CD4-positive, alpha-beta T cell treated with Interleukin-21 for 1 hour (primary cell): ENCODE data around the gene ZNF620.
A peak's percentile ranks its signal among the peaks of the same experiment; 100 is the strongest.
"Not testable (repeated sequence)": the region's sequence is repeated elsewhere in the genome, so short reads cannot be mapped to it uniquely, and the experiment has no call there.

Source experiments
- DNase-seq: peaks from one replicate; pipeline ENCODE4 v3.0.0-alpha.2; 2020

ZNF620 gene

DNA sequence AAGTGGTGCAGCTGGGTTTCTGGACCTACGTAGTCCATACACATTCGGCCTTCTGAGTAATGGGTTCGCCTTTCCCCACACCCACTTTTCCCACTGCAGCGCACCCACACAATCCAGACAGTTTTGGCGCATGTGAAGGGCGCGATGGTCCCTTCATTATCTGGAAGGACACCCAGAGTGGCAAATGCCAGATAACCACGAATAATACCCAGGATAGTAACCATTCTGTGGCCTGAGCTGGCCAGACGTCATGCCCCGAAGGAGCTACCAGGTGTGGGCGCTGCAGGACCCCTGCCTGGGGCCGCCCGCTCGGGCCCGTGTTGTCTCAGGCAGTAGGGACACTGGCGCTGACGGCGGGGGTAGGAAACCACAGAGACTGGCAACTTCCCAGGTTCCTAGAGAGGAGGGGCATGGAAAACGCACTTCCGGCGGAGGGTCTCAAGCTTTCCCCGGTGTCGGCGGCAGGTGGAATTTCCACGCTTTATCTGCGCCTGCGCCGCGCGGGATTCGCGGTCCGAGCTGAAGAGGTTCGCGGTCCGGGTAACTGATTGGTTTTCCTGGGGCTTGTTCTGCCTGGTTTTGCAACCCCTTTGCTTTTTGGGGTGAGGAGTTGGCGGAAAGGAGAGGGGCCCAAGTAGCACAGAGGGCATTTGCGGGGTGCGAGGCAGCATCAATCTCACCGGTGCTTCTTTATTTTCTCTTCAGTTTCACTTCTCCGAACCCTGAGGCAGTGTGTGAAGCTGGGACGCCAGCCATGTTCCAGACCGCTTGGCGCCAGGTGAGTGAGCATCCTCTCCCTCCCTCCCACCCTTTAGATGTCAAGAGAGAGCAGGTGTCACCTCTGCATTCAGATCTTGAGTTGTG, at the start of gene ZNF620:
ZNF620 (plus strand) TSS at position 441 of the 864 bp plus-strand sequence; CDS start at position 755, 314 bp downstream.
- DNase-seq, result peak; percentile 62

DNA sequence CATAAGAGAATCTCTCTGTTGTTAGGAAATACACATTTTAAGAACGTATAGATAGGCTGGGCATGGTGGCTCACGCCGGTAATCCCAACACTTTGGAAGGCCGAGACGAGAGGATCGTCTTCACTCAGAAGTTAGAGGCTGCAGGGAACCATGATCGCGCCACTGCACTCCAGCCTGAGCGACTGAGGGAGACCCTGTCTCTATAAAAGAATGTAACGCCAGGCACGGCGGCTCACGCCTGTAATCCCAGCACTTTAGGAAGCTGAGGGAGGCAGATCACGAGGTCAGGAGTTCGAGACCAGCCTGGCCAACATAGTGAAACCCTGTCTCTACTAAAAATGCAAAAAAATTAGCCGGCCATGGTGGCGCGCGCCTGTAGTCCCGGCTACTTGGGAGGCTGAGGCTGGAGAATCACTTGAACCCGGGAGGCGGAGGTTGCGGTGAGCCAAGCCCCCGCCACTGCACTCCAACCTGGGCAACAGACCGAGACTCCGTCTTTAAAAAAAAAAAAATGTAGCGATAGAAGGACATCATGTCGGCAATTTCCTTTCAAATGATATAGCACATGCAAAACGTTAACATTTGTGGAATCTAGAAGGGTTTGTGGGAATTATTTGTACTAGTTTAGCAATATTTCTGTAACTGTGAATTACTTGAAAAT, 49.4 kb upstream of the ZNF620 start:
- DNase-seq, result no peak

DNA sequence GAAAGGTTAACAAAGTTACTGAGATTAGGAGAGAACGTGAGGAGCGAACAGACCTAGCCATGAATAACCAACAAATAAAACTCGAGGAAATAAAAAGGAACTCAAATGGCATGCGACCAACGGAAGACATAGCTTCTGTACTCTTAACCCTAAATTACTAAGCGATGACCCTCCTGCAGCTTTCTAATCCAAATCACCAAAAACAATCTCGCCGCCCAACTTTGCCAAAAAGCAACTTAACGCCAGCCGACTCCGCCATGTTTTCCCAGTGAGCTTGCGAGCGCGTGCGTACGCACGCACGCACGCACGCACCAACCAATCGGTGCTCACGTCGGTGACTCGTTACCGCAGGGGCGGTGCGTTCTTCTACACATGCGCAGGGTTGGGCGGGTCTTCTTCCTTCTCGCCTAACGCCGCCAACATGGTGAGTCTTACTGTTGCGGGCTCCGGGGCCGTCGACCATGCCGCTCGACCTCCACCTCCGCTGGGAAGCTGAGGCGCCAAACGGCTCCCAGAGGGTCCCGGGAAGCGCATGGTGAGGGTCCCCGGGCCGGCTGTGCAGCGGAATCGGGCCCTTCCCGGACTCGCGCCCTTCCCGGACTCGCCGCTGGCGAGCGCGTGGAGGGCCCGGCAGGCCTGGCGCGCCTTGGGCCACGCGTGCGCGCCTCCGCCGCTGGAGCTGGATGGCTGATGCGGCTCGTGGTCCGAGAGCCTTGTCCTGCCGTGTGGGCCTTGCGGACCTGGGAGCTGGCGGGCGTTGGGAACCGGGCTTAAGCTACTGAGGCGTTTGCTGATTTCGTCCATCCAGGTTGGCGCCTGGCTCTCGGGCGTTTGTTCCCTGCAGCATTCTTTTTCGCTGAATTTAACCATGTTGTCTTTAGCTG, 48.7 kb upstream of the ZNF620 start, which contains the start of gene RPL14:
RPL14 (plus strand) TSS at position 400 of the 884 bp plus-strand sequence; CDS start at position 533, 133 bp downstream.
- DNase-seq, result peak; percentile 96

DNA sequence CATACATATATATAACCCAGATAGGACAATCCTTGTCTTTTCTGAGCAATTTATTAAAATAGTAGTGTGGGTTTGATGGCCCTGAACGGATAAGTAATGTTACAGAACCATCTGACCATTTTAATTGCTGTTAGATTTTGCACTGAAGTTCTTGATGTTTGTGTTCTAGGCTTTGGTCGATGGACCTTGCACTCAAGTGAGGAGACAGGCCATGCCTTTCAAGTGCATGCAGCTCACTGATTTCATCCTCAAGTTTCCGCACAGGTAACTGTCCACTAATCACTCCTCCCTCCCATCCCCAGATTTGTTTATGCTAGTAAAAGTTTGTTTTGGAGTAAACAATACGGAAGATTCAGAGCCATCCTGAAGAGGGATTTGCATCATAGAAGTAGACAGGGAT, 47.4 kb upstream of the ZNF620 start:
- DNase-seq, result no peak

DNA sequence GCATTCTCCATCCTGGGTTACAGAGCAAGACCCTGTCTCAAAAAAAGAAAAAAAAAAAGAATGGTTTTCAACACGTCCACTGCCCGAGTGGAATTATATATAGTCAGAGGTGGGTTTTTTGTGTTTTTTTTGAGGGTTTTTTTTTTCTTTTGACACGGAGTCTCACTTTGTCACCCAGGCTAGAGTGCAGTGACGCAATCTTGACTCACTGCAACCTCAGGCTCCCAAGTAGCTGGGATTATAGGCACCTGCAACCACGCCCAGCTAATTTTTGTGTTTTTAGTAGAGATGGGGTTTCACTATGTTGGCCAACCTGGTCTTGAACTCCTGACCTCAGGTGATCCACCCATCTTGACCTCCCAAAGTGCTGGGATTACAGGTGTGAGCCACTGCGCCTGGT, 45.4 kb upstream of the ZNF620 start:
- DNase-seq, result not testable (repeated sequence)

DNA sequence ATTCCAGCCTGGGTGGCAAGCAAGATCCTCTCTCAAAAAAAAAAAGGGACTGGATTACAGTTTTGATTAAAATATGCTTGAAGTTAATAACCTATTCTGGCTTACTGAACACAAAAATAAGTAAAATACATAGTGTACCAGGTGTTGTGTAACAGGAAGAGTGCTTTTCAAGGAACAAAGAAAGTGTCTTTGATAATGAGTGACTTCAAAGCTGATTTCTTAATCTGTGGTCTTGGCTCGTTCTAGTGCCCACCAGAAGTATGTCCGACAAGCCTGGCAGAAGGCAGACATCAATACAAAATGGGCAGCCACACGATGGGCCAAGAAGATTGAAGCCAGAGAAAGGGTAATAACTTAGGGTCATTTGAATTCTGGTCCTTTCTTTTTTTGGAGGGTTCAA, 44.7 kb upstream of the ZNF620 start:
- no peak for DNase-seq

DNA sequence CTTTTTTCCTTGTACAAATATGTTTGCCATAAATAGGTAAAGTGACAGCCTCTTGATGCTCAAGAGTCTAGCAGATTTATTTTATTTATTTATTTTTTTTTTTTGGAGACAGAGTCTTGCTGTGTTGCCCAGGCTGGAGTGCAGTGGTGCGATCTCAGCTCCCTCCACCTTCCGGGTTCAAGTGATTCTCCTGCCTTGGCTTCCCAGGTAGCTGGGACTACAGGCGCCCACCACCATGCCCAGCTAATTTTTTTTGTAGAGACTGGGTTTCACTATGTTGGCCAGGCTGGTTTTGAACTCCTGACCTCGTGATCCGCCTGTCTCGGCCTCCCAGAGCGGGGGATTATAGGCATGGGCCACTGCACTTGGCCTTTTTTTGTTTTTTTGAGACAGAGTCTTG, 43.0 kb upstream of the ZNF620 start:
- not testable (repeated sequence) for DNase-seq

DNA sequence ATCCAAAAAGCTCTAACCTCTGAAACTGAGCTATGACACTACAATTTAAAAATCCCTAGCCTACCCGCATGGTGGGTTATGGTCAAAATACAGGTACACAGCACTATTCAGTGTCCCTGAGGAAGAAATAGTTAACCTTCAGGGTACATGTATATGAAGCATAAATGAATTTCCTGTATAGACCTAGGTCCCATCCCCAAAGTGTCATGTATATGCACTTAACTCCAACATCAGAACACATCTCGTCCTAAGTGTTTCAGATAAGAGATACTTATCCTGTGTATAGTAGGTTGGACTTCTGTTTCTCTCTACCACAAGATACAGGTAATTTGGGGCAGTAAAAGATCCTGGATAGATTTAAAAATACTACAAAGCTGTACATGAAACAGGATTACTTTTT, 42.3 kb upstream of the ZNF620 start:
- no peak for DNase-seq

DNA sequence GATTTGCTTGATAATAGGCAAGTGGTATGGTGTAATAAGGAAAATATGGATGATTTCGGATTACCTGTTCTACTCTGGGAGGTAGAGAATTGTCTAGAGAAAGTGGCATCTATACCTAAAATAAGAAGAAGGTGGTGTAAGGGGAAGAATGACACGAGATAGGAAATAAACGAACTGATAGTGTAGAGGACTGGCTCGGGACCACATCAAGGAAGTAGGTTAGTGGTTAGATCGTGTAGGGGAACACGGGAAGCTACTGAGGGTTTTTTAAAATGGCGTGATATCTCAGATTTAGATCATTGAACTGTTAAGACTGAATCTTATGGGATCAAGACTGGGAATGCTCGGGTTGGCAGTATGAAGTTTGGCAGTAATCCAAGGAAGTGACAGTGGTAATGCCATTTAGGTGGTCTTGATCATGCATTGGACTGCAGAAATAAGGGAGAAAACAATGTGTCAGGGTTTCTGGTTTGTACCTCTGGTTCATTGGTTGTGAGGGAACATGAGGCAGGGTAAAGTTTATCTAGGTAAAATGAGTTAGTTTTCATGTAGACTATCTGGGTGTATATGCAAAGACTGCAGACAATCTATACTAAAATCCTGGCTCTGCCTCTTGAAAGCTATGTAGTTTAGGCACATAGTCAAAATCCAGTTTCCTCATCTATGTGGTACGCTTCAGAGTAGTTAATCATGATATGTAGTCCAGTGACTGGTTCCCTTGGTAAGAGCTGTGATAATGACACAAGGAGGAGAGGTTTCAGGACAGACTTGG, 41.3 kb upstream of the ZNF620 start:
- peak; percentile 60 for DNase-seq

DNA sequence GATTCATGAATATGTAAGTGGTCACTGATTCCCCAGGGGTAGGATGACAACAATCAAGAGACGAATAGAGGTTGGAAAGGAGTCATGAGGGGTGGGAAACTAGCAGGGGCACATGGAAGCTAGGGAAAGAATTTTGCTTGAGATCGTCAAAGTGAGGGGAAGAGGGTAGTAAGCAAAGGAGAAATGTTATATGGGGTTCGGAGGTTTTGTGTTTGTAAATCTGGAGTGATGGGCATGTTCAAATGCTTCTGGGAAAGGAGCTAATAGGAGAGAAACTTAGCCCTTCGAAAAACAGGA, 40.8 kb upstream of the ZNF620 start:
- DNase-seq, result no peak

DNA sequence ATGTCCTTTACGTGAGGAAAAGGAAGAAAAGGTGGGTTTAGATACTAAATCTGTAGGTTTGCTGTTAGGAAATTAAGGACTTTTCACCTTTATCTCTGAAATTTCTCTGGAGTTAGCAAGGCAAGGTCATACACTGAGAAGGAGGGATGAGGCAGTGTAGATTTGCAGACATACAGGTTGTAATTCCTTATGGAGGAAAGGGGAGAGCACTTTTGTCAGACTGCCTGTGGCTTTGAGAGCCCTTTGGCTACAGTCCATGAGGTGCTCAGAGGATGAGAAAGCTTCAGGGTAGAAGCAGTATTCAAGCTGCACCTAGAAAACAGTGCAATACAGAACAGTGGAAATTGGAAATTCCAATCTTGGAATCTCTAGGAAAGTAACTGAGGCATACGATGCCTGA, 40.4 kb upstream of the ZNF620 start:
- DNase-seq, result no peak

DNA sequence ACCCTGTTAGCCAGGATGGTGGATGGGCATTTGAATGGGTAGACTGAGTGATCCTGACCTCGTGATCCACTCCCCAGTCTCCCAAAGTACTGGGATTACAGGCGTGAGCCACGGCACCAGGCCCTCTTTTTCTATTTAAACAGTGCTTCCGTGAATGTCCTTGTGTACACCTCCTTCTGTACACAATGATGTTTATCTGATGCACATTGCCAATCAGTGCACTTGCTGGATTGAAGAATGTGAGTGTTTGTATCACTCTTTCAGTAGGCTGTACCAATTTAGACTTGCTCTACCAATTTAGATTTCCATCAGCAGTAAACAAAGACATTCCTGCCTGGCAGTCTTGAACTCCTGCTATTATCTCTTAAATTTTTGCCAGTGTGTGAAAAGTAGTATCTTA, 37.8 kb upstream of the ZNF620 start:
- DNase-seq, result no peak

DNA sequence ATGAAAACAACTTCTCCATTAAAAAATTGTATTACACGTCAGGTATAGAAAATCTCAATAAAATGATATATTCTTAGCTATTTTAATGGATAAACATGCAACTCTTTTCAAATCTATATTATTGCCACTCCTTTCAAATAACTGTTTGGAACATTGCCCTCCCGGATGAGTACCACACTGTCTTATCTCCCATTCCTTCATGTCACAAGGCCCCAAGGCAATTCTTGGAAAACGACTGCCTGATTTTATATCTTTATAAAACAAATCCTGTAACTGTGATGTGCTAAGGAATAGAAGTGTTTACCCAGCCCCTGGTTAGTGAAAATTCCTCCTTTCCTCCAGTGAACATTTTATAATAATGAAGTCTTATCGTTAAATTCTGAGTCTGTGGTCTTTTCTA, 35.1 kb upstream of the ZNF620 start:
- DNase-seq, result no peak

DNA sequence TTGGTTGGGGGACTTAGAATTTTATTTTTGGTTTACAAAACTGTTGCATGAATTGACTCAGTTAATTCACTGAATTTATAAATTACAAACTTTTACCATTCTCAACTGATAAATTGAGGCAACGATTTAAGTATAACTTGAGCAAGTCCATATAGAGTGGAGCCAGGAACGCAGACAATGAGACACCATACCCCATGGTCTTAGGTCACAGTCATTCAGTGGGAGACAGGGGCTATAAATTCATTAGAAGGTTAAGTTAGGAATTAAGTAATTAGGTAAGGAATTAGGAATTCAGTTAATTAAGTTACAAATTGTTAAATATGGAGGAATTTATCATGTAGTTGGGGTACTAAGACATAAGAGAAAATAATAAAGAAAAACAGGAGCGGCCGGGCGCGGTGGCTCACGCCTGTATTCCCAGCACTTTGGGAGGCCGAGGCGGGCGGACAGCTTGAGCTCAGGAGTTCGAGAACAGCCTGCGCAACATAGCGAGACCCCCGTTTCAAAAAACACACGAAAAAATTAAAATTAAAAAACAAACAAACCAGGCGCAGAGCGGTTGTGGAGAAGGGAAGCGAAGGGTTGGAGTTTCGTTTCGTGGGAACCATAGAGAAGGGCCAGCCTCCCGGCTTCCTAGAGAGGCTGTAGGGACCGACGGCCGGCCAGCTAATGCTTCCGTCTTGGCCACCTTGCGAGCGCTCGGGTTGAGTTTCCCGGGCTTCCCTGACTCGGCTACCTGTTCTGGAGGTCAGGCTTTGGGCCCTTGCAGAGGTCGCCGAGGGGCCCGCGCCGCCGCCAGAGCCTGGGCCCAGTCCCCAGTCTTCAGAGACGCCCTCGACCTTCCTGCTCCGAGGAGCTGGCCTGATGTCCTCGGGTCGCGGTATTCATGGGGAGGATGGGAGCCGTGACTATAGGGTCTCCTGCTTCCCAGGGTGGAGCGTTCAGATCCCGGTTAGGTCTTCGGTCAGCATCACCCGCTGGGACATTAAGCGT, 29.1 kb upstream of the ZNF620 start, which contains the start of gene ZNF619:
ZNF619 (plus strand) TSS at position 645 of the 993 bp plus-strand sequence. CDS start 858 bp downstream, outside the sequence.
- DNase-seq, result peak; percentile 79

DNA sequence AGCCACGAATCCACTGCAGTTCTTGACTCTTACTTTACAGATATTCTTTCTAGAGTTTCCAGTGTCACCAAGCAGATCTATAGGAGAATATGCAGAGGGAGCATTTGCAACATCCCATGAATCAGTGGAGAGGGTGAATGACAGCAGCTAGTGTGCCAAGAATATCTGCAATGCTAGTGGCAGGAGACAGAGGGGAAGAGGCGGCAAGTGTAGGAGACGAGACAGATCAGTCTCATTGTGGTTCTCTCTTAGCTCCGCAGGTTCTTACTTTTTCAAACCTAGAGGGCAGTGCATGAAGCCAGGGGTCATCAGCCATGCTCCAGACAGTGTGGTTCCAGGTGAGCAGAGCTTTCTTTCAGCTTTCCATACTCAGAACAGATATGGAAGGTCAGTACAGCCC, 28.2 kb upstream of the ZNF620 start:
- DNase-seq, result no peak

DNA sequence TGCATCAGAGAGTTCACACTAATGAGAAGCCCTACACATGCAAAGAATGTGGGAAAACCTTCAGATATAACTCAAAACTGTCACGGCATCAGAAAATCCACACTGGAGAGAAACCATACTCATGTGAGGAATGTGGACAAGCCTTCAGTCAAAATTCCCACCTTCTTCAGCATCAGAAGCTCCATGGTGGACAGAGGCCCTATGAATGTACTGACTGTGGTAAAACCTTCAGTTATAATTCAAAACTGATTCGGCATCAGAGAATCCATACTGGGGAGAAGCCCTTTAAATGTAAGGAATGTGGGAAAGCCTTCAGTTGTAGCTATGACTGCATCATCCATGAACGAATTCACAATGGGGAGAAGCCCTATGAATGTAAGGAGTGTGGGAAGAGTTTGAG, 18.7 kb upstream of the ZNF620 start:
- no peak for DNase-seq

DNA sequence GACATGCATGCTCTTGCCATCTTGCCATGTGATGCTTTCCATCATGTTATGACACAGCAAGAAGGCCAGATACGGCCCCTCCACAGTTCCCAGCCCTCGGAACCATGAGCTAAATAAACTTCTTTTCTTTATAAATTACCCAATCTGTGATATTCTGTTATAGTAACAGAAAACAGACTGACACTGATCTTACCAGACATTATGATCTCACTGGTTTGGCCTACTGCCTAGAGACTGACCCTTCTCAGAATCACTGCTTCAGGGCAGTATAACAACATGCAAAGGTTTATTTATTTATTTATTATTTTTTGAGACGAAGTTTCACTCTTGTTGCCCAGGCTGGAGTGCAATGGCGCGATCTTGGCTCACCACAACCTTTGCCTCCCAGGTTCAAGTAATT, 14.9 kb upstream of the ZNF620 start:
- no peak for DNase-seq

DNA sequence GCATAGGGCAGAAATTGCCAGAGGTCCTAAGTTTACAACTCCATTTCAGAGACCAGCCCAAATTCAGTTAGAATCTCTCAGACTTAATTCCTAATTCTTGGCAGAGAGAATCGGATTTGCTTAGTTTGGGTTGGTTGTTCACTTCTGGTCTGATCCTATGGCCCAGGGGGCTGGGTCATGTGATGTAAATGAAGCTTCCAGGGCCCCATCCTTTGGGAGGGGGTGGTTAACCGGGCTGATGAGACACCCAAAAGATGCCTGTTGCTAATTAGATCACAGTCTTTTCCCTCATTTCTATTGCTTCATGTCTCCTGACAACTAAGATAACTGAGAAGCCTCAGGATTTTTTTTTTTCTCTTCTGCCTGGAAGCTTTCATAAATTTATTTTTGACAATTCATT, 11.1 kb upstream of the ZNF620 start:
- DNase-seq, result no peak

DNA sequence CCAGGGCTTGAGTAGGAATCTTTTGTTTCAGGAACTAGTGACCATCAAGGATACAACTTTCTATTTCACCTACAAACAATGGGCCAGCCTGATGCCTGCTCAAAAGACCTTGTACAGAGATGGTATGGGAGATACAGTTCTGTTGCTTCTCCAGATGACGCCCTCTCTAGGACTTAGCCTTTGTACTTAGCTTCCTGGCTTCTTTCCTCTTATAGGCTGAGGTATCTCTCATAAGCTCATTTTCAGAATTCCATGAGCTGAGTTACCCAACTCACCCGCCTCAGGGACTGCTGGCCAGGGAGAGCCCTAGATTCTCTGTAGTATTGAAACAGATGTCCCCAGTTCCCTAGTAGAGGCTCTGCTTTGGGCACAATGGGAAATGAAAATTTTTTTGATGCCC, 8.6 kb upstream of the ZNF620 start:
- no peak for DNase-seq

DNA sequence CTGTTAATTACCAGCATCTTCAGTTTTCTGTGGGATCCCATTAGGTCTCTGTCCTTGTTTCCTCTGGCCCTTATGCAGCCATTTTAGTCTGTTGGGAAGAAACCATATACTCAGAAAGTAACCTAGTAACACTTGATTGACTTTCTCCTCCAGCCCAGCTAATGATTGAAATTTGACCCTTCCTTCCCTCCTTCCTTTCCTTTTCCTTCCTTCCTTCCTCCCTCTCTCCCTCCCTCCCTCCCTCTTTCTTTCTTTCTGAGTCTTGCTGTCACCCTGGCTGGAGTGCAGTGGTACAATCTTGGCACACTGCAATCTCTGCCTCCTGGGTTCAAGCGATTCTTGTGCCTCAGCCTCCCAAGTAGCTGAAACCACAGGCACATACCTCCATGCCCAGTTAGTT, 5.9 kb upstream of the ZNF620 start:
- no peak for DNase-seq

DNA sequence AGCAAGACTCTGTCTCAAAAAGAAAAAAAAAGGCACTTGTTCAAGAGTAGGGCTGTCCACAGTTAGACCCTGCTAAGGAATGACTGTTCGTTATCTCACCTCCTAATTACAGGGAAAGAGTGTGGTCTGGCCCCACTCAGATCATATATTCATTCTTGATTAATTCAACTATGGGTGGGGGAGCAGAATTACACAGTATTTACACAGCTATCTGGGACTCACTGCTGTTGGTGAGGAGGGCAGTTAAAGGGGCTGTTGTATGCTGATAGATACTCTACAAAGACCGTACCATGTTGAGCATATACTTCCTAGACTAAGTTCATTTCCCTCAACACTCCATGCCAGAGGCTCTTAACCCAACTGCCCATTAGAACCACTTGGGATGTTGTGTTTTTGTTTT, 3.8 kb upstream of the ZNF620 start:
- DNase-seq, result no peak
